IPS-11a (cell line): Measurements from ENCODE around the gene LMBRD2.
A peak's percentile ranks its signal among the peaks of the same experiment; 100 is the strongest.
"Not testable (repeated sequence)": the region's sequence is repeated elsewhere in the genome, so short reads cannot be mapped to it uniquely, and the experiment has no call there.

Source experiments
- H3K4me3 ChIP-seq: one replicate; pipeline ENCODE4 v1.5.1; 2013; ENCODE audit warnings: low read depth, low read length, control low read depth

The LMBRD2 gene

DNA sequence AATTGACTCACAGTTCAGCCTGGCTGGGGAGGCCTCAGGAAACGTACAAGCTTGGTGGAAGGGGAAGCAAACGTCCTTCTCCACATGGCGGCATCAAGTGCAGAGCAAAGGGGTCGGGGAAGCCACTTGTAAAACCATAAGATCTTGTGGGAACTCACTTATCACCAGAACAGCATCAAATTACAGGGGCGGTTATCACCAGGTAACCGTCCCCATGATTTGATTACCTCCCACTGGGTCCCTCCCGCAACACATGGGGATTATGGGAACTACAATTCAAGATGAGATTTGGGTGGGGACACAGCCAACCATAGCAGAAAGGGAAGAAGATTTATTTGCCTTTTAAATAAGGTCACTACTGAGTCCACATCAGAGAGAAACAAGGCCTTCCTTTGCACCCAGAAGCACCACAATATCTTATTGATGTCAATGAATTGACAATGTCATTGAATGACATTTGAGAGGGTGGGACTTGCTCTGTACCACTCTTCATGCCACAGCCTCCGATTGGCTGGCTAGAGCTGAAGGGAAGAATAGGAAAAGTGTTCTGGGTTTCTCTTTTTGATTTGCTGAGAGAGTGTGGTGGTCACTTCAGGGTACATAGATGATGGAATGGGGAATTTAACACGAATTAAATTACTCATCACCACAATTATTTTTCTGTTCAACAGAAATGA lies 11.3 kb upstream of the LMBRD2 start:
- H3K4me3 ChIP-seq = no peak overlapping the region

DNA sequence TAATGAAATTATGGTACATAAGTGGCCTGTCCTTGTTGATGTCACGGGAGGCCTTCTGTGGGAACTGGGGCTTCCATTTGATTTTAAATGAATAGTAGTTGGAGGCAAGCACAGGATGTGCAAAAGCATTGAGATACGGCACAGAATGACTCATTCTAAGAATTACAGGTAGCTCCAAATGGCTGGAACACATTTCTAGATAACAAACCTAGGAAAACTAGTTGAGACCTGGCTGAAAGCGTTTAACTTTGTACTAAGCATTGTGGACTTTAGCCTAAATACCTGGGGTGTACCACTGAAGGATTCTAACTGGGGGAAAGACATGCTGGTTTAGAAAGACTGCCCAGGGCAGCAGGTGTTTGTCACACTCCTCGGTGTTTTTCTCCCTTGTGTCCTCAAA lies 9.7 kb upstream of the LMBRD2 start:
- H3K4me3 ChIP-seq = no peak overlapping the region

DNA sequence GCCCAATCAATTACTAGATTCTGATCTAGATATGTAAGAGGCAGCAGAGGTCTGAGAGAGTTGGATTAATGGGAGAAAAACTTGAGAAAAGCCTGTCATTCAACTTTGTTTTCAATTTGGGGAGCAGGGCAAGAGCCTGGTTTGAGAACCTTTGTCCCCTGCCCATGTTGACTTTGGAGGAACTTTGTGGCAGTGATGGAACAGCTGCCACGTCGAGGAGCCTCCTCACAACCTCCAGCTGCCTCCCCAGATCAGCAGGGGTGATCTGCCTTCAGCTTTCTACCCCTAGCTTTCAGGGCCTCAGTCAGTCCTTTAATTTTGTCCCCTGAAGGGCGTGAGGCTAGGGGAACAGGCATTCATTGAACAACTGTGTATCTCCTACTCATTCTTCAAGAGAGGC lies 8.9 kb upstream of the LMBRD2 start:
- H3K4me3 ChIP-seq = no peak overlapping the region

DNA sequence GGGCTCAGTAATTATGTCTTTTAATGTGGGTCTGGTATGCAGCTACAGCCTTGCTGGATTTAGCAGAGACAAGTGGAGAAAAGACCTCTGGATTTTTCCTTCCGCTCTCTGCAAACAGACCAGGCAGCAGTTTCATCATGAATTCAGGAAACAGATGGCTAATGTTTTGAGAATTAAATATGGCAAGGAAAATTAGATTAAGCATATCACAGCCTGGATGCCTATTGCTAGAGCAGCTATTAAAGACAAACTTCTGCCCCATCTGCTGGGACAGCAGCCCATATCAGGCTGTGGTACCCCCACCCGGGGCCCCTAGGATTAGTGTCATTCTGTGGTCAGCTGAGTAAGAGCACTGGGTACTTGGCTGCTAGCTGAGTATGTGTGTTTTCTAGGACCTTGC lies 6.5 kb upstream of the LMBRD2 start:
- H3K4me3 ChIP-seq = no peak overlapping the region

DNA sequence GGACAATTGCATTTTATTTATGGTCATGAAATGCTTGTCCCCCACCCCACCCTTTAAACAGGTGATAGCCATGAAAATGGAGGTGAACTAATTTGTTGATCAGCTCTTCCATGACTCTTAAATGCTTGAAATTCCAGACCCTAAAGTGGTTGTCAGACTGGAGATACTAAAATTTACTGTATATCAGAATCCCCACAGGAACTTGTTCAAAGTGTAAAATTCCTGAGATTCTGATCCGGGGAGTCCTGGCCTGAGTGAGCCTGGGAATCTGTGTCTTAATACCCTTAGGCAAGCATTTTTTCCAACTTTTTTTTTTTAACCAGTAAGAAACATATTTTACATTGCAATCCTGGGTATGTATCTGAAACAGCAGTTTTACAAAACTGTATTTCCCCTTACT lies 4.9 kb upstream of the LMBRD2 start:
- no peak overlapping the region for H3K4me3 ChIP-seq

DNA sequence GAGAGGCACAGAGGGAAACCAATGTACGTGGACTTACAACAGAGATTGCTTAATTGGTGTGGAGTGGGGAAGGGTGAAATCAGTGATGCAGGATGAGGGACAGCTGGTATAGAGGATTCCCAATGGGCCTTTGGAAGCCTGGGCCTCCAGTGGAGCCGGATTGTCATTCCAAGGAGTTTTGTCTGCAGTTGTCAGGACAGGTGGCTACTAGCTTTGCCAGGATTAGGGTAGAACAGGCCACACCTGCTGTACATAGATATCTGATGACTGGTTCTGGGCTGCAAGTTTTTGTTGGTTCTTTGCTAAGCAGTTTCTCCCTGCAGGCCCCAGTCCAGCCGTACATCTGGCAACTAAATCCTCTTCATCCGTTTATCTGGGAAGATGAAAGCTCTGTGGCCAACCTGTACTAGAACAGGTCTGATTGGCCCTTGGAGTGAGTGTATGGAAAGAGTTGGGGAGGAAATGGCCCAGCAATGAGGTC lies 4.5 kb upstream of the LMBRD2 start:
- H3K4me3 ChIP-seq = no peak overlapping the region

DNA sequence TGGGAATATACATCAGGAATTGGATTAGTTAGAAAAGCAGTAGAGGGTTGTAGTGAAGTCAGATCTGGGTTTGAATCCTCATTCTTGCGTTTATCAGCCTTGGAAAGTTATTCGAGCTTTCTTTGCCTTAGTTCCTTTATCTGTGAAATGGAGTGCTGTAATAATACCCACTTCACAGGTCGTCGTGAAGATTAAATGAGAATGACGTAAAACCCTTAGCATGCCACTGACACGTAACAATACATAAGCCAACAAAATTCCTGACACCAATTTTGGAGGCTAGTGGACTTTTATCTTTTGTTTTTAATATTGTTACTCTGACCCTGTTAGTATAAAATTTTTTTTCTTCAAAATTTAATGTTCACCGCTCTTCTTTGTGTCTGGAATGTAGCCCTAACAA lies 3.6 kb upstream of the LMBRD2 start:
- no peak overlapping the region for H3K4me3 ChIP-seq

DNA sequence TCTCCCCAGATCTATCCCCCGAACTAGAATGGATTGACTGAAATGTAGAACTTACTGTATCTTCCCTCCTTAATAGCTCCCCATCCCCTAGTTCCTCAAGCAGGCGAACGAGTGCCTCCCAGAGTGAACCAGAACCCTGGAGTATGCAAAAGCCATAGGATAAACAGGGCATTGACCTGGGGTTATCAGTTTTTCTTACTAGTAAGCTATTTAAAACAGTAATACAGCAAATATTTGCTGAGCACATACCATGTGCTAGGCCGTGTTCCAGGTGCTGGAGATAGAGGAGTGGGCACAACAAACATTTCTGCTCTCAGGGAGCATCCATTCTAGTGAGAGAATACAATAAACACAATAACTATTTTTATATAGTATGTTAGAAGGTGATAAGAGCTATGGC lies 2.0 kb upstream of the LMBRD2 start:
- no peak overlapping the region for H3K4me3 ChIP-seq

DNA sequence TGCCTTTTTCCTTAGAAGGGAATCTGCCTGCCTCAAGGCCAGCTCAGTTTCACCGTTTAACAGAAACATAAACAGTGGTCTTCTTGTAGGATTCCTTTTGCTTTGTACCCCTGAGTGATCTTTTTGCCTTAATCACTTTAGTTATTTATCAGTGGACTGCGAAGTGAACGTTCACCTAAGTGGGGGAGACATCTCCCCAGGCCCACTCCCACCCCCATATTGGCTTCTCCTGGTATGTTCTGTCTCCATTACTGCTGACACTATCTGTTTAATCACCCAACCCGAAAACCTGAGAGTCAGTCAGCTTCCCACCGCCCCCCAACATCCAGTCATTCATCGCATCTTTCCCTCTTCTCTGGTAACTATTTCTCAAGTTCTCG lies 1.6 kb upstream of the LMBRD2 start:
- H3K4me3 ChIP-seq = peak overlapping the region; percentile 96

DNA sequence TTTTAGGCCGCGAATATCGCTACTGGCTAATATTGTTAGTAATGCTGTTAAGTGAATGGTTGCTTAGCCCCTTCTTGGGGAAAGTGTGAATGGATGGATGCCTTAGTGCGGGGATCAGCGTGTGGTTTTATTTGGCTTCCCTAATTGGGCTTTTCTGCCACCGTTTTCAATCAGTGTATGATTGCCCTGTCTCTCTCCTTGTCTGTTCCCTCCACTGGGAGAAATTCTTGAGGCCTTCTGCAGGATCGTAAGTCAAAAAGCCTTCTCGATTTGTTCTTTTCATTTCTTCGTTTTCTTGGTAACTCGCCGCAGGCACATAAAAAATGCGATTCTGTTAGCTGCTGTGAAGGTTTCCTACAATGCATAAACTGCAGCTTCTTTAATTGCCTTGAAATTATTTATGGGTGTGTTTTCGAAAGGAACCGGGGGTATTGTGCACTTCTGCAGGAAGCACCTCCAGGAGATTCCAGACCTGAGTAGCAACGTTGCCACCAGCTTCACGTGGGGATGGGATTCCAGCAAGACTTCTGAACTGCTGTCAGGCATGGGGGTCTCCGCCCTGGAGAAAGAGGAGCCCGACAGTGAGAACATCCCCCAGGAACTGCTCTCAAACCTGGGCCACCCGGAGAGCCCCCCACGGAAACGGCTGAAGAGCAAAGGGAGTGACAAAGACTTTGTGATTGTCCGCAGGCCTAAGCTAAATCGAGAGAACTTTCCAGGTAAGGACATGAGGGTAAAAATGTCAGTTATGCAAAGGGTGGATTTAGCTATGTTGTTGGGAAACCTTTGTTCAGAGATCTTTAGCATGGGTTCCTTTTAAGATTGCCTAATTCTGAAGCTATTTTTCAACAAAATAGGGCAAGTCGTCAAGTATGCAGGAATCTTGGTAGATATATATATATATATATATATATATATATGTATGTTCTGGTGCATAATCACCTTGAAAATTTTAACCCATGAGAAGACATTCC lies 924 bp upstream of the LMBRD2 start:
- H3K4me3 ChIP-seq = peak overlapping the region; percentile 96

DNA sequence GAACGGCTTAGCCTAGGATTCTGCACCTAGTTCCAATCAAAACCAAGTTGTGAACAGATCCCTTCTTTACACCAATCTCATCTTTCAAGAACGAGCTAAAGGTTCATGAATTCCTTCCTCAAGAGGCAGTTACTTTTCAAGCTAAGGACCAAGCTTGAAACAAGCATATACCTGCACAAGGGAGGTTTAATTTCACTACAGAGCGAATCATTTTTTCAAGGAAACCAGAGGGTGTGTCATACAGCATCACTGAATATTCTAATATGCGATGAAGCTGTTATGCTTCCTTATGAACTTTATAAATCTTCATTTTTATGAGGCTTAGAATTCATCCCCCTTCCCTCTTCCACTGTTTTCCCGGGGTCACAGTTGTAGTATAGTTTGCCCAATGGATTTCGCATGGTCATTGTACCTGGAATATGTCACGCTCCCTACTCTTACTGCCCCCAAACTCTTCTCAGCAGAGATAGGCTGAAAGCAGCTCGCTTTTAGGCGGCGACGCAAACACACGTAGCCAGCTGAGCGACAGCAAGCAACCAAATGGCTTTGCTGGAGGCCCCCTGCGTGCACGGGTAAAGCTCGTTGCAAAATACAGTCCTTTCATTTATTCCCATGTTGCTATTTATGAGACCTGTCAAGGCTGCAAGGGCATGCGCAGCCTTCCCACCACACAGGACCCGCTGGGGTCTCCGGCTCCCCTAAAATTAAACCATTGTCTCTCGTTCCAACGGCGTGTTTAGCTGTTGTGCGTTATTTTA lies 832 bp downstream of the LMBRD2 start:
- peak overlapping the region; percentile 96 for H3K4me3 ChIP-seq

DNA sequence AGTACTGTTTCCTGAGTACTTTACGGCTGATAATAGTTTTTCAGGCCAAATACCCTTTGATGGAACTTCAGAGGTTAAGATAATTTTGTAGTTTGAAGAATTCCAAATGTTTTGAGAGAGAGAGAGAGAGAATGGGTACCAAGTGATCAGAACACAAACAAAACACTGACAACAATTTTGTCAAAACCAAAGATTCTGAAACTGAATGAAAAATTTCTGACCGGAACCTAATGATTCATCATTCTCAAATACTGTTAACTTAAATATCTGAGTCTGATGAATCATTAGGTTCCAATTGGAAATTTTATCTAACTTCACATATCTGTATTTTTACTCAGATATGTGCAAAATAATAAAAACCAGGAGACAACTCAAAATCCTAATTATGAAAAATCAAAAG lies 4.0 kb downstream of the LMBRD2 start:
- no peak overlapping the region for H3K4me3 ChIP-seq

DNA sequence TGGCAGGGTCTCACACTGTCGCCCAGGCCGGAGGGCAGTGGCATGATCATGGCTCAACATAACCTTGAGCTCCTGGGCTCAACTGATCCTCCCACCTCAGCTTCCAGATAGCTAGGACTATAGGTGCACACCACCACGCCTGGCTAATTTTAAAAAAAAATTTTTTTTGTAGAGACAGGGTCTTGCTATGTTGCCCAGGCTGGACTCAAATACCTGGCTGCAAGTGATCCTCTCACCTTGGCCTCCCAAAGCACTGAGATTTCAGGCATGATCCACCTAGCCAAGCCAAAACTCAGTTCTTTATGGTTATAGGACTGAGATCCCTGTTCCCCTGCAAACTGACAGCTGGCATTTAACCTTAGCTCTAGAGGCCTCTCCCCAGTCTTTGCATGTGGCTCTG lies 5.3 kb downstream of the LMBRD2 start:
- H3K4me3 ChIP-seq = no peak overlapping the region

DNA sequence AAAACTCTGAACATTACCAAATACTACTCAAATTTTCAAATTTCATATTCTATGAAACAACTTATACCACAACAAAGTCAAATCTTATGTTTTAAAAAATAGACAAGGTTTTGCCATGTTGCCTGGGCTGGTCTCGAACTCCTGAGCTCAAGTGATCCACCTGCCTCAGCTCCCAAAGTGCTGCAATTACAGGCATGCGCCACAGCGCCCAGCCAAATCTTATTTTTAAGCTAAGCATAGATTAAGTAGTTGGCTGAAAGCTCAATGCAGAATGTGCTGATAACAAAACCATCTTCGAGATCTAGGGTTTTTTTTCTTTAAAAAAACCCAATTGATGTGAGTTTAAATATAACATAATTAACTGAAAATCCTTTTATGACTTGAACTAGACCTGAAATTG lies 6.4 kb downstream of the LMBRD2 start:
- no peak overlapping the region for H3K4me3 ChIP-seq

DNA sequence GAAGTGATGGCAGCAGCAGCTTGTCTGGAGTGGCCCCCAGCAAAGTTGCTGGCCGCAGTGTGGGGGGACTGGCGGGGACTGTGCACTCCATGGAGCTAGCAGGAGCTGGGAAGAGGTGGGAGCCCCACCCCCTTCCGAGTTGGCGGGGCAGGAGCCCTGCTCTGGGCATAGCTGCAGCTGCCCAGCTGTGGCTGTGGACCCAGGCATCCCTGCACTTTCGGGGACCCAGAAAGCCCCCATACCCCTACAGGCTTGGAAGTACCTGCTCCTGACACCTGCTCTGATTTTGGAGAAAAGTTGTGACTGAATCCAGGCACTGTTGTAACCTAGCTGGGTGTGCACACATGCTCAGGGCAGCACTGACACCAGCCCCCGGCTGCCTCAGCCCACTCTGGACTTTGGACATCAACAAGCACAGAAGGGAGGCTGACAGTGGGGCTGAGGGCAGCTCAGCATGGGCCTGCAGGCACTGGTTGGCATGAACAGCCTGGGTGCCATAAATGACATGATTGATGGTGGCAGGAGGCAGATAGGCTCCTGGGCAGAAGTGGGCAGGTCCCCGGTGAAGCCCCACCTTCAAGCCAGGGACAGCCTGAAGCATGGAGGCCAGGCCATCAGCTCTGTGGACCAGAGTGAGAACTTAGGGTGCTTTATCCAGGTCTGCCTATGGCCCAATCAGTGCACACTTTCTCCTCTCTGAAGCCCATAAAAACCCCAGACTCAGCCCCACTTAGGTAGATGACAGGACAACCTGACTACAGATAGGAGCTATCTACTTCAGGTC lies 12.6 kb downstream of the LMBRD2 start:
- H3K4me3 ChIP-seq = no peak overlapping the region

DNA sequence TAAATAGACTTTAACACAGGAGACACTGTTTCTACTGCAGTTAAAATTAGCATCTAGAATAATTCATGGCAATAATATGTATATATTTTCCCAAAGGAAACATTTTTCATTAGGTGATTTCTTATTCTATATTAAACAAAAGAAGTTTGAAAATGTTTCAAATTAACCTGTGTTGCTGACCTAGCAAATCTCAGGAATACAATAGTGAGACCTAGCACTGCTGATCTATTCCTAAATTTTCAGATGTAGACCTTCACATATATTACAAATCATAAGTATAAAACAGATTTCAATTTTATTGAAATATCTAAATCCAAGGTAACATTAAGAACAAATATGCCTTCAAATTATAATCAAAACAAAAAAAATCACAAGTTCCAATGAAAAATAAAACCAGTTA lies 15.1 kb downstream of the LMBRD2 start:
- H3K4me3 ChIP-seq = no peak overlapping the region

DNA sequence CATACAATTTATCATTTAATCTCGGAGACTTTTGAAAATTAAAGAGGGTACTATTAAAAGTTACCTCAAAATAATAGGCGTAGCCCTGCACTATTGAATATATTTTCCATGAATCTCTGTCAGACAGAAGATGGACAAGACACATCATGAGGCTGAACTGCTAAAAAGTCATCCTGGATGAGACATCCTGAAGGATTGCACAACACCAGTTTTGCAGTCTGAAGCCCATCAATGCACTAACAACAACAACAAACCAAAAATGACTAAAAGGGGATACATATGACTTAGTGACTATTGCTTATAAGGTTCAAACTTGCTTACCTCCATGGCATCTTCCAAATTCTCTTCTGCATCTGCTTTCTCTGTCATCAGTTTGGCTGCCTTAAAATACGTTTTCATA lies 15.7 kb downstream of the LMBRD2 start:
- no peak overlapping the region for H3K4me3 ChIP-seq

DNA sequence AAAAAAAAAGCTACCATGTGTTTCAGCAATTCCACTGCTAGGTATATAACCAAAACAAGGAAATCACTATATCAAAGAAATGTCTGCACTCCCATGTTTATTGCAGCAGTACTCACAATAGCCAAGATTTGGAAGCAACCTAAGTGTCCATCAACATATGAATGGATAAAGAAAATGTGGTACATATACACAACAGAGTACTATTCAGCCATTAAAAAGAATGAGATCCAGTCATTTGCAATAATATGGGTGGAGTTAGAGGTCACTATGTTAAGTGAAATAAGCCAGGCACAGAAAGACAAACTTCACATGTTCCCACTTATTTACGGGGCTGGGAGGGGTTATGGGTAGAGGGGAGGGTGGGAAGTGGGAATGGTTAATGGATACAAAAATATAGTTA lies 18.7 kb downstream of the LMBRD2 start:
- H3K4me3 ChIP-seq = not testable (repeated sequence)

DNA sequence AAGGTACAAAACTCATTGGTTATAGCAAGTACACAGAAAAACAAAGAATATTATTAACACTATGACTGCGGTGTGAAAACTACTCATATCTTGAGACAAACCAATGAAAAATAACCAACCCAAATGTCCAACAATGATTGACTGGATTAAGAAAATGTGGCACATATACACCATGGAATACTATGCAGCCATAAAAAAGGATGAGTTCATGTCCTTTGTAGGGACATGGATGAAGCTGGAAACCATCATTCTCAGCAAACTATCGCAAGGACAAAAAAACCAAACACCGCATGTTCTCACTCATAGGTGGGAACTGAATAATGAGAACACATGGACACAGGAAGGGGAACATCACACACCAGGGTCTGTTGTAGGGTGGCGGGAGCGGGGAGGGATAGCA lies 22.0 kb downstream of the LMBRD2 start:
- not testable (repeated sequence) for H3K4me3 ChIP-seq

DNA sequence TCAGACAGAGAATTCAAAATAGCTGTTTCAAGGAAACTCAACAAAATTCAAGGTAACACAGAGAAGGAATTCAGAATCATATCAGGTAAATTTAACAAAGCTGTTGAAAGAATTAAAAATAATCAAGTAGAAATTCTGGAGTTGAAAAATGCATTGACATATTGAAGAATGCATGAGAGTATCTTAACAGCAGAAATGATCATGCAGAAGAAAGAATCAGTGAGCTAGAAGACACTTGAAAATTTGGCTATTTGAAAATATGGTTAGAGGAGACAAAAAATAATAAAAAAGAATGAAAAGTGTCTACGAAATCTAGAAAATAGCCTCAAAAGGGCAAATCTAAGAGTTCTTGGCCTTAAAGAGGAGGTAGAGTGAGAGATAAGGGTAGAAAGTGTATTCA lies 22.9 kb downstream of the LMBRD2 start:
- H3K4me3 ChIP-seq = no peak overlapping the region

DNA sequence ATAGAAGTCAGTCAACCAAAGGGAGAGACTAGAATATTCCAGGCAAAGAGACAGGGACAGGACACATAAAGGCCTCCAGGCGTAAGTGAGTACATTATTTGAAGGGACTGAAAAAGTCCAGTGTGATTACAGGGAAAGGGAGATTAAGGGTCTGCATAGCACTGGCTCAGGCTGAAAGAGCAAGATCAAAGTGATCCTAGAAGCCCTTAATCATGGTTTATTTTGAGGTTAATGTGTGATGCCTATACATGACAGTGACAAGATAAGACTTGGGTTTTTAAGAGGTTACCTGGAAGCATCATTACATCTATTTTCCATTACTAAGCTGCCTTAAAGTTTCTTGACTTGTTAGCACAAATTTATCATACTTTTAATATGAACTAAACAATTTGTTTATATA lies 25.8 kb downstream of the LMBRD2 start:
- H3K4me3 ChIP-seq = no peak overlapping the region
